ENCODE results near the gene DOC2B.
"Not testable (repeated sequence)": the region's sequence is repeated elsewhere in the genome, so short reads cannot be mapped to it uniquely, and the experiment has no call there.

Gene DOC2B

DNA sequence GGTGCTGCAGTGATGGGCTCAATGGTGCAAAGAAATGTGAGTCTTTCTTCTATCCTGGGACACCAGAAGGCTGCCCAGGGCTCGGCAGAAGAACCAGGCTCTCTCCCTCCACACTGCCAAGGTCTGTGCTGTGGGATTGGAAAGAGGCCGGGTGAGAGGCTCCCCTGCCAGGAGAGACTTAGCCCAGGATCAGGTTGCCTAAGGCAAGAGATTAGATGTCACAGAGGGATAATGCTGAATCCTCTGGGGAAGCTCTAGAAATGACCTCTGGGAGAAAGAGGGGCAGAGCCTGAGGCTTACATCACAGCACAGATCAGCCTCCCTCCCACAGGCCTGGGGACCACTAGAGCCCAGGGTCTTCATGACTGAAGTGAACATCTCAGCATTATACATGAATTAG lies 5.7 kb upstream of the DOC2B start:
- no peak for DNase-seq

DNA sequence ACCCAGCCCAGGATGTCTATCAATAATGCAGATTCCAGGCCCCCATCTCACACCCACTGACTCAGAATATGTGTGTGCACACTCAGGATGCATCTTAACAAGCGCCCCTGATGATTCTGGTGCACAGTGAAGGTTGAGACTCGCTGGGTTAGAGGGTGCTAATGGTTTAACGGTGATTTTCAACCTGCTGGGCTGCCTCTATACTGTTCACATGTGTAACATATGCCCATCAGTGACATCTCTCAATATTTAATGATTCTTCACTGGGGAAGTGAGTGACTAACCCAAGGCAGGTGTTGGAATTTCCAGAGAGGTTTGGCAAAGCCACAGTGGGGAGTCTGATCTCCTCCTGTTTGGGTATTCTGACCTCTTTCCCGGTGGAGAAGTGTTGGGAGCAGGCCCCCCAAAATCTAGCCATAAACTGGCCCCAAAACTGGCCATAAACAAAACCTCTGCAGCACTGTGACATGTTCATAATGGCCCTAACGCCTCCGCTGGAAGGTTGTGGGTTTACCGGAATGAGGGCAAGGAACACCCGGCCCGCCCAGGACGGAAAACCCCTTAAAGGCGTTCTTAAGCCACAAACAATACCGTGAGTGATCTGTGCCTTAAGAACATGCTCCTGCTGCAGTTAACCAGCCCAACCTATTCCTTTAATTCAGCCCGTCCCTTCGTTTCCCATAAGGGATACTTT lies 4.1 kb upstream of the DOC2B start:
- DNase-seq, result no peak

DNA sequence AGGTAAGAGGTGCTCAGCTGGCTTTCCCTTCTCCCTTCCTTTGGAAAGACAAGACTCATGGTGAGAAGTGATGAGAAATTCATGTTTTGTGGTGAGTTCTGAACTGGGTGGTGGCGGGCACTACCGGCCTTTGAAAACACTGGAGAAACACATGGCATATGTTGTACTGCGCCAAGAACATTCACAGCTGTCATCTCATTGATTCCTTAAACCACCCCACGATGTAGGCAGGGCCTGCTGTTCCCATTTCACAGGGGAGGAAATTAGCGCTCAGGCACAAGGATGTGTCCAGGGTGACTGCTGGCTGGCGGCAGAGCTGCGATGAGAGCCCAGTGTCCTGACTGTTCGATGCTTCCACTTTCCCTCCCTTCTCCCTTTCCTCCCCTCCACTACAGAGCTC lies 1.6 kb upstream of the DOC2B start:
- DNase-seq, result no peak

DNA sequence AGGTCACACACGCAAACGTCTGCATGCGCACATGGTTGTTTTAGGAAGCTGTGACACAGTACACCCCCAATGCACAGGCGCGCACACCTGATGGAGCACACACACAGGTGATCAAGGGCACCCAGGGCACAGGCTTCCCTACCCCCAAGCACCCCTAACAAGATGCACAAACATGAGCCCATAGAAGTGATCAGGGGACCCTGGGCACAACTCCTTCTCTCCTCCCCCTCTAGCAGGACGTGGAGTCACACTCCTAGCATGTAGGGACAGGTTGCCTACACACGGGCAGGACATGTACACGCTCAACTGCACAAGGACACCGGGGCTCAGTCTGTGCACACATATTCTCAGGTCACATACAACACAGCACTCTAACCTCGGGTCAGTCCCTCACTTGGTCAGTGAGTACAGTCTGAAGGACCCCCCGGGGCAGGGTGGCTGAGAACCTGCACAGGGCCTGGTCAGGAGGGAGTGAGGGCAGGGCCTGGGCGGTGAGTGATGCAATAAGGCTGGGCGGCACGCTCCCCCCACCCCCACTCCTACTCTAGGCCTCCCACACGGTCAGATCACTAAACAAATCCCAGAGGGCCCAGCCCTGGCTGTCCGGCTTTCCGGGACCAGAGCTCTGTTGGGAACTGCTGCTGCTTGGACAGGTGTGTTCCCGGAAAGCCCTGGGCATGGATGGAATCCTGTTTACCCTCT lies 751 bp upstream of the DOC2B start:
- peak; percentile 55 for DNase-seq

DNA sequence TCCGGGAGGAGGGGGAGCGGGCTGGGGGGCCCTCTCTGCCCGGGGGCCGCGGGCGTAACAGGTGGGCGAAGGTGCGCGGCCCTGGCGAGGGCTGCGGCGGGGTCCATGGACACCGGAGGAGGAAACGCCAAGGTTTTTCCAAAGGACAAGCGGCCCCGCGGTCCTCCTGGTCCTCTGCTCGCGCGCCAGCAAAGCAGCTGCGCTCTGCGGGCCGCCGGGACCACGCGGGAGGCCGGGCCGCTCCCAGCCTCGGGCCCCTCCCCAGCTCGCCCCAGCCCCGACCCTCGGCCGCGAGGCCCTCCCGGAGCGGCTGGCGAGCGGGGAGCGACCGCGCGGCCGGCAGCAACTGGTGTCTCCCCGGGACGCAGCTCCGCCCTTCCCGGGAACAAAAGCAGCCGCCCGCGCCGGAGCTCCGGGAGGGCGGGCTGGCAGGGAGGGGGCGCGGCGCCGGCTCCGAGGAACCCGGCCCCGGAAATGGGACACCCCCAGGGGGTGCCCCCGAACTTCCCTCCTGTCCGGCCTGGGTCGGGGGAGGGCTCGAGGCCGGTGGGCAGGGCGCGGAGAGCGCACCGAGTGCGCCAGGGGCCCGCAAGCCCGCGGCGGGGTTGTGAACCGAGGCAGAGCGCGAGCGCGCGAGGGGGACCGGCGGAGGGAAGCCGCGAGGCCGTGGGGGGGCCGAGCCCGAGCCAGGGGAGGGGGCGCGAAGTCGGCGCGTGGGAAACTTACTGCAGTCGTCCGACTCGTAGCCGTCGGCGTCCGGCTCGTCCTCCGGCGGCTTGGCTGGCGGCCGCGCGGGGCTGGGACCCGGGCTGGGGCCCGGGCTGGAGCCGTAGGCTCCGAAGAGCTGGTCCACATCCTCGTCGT lies 837 bp downstream of the DOC2B start:
- peak; percentile 75 for DNase-seq

DNA sequence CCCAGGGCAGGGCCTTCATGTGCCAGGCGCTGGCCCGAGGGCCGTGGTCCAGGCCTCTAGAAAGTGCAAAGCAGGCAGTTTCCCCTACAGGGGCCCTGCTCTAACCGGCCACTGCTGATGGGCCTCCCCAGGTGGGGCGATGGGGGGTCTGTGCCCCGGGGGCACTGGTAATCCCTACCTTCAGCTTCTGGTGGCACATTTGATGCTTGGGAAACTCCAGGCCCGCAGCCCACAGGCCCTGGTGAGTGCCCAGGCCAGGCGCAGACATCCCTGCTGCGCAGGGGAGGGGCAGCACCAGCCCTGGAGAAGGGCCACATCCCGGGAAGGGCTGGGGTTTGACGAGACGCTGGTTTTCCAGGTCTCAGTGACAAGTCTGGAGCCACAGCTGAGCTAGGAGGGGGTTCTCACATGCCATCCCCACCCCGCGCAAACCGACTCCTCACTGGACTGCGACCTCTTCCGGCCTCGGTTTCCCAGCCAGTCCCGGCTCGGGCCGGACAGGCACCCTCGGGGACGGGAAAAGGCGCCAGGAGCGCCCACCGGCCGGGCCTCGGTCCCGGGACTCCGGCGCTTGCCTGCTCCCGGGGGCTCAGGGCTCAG lies 1.6 kb downstream of the DOC2B start:
- peak; percentile 60 for DNase-seq

DNA sequence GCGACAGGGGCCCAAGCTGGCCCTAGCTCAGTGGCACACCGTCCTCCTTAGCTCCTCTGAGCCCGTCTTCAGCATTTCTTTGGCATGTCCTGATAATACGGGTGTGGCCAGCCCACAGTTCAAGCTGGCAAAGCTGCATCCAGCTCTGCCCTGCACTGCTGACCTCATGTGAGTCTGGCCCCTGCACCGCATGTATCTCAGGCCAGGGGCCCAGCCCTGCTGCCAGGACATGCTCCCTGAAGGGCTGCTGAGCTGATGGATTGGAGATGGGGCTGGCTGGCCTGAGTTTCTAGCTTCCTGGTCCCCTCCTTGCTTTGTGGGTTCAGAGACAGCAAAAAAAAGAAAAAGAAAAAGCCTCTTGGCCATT lies 2.4 kb downstream of the DOC2B start:
- no peak for DNase-seq

DNA sequence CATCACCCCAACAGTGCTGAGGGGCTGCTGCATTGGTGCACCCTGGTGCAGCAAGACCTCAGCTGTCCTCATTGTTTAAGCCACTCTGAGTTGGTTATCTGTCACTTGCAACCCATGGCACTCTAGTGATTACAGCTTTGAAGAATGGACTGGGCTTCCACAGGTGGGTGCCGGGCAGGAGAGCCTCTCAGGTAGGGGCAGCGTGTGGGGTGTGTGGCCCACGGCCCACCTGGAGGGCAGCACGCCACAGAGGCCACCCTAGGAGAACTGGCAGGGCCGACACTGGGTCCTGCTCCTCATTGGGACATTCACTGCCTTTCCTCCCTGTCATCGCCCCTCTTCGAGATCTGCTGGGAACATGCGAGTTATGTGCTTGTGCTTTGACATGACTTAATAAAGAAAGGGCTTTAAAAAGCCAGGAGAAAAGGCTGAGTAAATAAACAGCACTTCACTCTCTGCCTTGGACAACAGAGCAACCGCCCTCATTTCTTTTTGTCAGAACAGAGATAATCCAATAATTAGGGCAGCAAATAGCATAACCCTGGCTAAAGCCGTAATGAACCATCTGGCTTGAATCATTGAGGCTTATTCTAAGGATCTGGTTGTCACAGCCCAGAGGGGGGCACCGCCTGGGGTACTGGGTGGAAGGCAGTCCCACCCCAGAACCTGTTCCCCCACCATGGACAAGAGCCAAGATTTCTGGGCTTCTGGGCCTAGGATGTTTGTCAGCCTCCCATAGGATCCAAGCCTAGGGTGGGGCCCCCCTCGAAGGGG lies 3.0 kb downstream of the DOC2B start:
- no peak for DNase-seq

DNA sequence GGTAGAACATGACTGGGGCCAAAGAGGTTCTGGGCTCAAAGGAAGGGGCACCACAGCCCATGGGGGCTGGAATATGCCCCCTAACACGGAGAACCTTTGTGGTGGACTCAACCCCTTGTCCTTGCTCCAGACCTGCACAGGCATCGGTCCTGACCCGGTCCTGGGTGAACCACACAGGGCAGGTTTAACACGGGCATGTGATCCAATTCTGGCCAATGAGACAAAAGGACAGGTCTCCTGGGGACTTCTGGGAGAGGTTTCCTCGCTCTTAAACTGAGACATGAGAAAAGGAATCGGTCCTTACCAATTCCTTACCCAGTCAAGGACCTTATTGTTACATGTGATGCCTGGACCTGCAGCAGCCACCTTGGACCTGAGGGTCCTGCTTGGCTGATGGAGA lies 3.7 kb downstream of the DOC2B start:
- no peak for DNase-seq

DNA sequence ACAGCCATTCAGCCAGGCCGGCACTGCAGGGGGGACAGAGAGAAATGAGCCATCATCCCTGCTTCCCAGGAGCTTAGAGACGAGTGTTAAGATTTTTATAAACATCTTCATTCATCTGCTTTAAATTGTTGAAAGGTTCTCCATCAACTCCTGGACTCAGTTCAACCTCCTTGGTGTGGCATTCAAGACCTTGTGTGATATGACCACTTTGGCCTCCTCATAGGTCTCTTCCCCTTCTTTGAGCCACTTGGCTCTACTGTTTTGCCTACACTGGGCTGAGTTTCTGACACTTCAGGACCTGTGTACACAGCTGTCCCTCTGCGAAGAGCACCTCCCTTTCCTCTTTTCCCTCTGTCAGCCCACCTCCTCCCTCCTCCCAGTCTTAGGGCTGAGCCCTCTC lies 4.3 kb downstream of the DOC2B start:
- no peak for DNase-seq

DNA sequence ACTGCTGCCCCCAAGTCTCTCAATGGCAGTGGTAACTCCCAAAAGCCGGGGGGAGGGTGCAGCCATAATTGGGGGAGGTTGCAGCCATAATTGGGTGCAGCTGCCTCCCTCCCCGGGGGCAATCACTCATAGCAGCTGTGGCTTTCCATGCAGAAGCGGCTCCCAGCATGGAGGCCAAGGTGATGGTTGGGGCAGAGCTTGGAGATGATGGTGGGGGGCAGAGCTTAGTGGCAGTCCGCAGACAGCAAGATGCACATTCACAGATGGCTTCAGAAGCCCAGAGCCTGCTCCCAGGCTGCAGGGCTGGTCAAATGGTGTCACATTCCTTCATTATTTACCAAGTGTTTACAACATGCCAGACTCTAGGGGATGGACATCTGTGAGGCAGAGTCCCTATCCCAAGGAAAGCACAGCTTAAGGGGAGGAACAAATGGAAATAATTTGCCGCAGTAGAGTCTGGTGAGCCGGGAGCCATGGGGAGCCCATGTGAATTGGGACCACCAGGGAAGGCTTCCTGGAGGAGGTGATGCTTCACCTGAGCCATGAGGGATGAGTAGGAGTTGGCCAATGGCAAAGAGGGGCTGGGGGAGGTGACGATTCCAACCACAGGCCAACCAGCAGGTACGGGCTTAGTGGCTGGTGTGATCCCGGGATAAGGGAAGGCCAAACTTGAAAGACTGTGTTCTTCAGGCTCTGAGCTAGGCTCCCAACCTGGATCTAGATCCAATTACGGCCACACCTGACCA lies 8.1 kb downstream of the DOC2B start:
- DNase-seq, result peak; percentile 61

DNA sequence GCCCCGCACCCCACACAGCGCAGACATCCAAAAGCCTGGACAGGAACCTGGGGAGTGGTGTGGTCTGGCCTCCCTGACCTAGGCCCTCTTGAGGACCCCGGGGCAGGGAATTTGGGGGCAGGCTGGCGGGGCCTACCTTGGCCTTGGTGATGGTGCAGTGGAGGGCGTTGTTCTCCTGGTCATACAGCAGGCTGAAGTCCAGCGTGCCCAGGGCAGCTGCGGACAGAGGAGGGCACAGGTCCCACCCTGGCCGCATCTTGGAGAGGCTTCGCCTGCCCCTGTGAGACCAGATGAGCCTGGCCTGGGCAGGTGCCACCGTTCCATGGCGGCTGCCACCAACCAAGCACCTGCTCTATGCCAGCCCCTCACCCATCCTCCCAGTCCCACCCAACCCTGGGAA lies 9.0 kb downstream of the DOC2B start:
- no peak for DNase-seq

DNA sequence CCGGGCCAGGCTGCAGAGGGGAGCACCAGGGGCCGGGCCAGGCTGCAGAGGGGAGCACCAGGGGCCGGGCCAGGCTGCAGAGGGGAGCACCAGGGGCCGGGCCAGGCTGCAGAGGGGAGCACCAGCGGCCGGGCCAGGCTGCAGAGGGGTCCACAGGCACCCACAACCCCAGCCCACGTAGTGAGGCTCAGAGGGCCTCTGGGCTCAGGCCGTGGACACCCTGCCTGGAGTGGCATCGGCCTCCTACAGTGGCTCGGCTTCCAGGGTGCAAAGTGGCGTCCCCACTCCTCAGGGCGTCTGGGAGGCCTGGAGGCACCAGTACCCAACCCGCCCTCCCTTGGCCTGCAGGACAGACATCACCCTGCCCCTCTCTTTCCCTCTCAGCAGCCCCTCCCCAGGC lies 9.6 kb downstream of the DOC2B start:
- DNase-seq, result no peak

DNA sequence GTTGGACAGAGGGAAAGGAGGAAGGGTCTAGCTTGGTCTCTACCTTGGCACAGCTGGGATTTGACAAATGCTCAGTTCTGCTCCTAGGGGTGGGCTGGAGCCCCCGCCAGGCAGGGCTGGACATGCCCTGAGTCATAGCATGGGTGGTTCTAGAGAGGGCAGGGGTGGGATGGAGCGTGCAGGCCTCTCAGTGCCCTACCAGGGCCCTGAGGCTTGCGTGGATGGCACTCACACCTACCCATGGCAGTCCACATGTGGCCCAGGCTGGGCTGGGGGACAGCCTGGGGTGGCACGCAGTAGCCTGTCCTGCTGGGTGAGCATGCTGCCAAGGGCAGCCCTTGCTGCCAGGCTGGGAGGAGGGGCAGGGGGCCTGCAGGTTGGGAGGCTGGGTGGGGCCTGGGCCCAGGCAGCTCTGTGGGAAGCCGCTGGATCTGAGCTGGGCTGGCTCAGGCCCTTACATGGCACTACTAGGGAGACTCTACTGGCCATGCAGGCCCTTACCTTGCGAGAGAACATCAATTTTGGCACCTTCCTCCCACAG lies 11.2 kb downstream of the DOC2B start:
- no peak for DNase-seq

DNA sequence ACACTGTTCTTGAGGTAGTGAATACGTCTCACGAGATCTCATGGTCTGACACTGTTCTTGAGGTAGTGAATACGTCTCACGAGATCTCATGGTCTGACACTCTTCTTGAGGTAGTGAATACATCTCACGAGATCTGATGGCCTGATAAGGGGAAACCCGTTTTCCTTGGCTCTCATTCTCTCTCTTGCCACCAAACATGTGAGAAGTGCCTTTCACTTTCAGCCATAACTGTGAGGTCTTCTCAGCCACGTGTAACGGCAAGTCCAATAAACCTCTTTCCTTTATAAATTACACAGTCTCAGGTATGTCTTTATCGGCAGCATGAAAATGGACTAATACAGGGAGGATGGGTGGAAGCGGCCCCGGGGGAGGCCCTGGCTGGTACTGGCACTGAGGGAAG lies 12.8 kb downstream of the DOC2B start:
- DNase-seq, result not testable (repeated sequence)

DNA sequence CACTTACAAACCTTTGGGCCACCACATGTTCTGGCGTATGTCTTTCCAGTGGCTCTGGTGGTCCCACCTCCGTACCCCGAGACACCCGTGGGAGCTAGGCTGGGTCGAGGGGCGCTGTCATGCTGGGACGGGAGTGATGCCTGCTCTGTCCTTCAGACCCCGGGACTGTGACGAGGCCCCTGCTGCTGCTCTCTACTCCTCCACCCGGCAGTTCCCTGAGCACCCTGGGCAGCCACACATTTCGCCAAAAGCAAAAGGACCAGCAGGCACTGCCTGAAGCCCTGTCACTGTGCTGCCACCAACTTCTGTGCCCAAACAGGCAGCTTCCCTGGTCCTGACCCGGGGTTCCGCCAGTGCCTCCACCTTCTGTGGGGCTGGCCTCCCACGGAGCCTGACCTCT lies 15.5 kb downstream of the DOC2B start:
- no peak for DNase-seq

DNA sequence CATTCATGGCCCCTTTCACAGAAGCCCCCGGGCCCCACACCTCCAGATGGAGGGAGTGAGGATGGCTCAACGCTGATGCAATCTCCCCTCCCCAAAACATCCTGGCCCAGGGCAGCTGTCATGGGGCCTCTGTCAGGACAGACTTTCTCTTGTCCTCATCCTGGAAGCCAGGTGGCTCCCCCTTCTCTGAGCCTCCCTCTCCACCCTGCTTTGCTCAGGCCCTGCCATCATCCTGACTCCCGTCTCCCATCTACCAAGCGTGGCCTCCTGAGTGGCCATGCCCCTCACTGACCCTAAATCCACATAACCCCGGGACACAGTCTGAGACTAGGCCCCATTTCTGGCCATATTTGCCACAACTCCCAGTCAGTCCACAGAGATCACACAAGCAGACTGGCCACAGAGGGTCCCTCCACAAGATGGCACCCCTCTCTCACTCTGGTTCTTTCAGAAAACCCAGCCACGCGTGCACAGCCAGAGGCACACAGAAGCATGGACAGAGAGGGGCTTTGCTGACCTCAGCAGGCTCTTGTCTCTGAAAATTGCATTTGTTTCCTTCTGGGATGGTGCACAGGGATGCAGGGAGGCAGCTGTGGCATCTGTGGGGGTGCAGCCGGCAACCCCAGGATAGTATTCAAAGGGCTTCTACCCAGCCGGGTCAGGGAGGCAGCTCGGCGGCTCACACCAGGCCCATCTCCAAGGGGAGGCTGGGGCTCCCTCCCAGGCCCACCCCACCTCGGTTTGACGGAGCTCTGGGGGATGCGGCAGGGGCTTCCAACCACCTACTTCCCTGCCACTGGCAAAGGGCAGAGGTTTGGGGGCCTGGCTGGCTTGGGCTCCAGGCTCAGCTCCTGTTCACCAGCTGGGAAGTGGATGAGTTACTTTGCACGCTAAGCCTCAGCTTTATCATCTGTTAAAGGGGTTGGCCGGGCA lies 16.9 kb downstream of the DOC2B start:
- peak; percentile 91 for DNase-seq

DNA sequence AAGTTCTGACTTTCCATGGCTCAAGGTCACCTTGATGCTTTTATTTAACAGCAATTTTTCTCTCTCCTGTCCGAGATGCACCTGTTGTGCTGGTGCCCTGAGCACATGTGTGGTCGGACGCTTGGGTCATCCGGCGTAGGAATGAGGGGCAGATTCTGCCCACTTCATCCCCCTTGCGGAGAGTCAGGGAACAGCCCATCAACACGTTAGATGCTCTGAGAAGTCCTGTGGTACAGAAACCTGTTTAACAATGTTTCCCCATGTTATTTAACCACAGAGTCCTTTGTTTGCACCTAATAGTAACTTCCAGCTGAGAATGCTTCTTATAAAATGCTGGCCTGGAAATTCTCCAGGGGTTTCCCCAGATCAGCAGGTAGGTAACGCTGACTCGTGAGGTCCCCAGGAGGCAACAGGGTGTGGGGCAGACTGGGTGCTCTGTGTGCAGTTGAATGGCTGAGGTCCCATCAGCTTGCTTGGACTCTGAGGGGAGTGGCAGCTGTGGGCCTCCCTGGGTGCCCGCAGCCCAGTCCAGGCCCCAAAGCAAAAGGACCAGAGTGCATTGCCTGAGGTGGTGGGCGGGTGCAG lies 17.8 kb downstream of the DOC2B start:
- DNase-seq, result no peak

DNA sequence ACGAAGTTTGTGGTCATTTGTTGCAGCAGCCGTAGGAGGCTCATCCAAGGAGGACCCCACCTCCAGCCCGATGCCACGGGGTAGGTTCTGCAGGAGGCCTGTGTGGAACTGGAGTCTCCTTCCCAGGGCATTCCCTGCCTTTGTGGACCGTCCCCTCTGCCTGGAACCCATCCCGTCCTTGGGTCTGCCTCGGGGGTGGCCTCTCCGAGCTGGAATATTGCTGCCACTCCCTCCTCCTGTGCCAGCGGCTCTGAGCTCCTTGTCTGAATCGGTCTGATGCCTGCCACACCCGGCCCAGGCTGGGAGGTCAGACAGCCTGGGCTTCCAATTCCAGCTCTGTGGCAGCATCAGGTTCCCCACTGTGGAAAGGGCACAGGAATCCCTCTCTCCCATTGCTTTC lies 18.8 kb downstream of the DOC2B start:
- DNase-seq, result no peak

DNA sequence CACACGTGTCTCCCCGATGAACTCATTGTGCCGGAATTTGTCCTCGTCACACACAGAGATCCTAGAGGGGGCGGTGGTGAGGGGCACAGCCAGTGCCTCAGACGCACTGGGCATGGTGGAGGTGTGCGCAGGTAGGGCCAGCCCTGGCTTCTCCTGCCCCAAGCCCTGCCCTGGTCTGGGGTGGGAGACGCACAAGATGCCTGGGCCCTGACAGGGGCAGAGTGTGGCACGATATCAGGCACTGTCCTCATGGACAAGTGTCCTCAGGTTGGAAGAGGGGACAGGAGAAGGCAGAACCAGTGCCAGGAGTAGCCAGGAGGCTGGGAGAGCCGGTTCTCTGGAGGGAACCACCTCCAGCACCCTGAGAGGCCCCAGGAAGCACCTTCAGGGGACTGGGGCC lies 20.0 kb downstream of the DOC2B start:
- no peak for DNase-seq
